Brain microvascular endothelial cell (primary cell): Measurements from ENCODE around the gene TMOD1.
"Not testable (repeated sequence)": the region's sequence is repeated elsewhere in the genome, so short reads cannot be mapped to it uniquely, and the experiment has no call there.

Source experiments
- DNase-seq: peaks from one replicate; pipeline ENCODE4 v3.0.0-alpha.2; 2020
- H3K27ac ChIP-seq: fragments of 250-450 bp; sonication (Bioruptor Pico); 2 replicates; pipeline ENCODE4 v1.5.1; 2020; ENCODE audit warnings: mild to moderate bottlenecking, moderate library complexity
- H3K27me3 ChIP-seq: fragments of 250-450 bp; sonication (Bioruptor Pico); replicated peaks from 2 replicates; pipeline ENCODE4 v1.5.1; 2020; ENCODE audit warnings: mild to moderate bottlenecking
- H3K36me3 ChIP-seq: fragments of 250-450 bp; sonication (Bioruptor Pico); replicated peaks from 2 replicates; pipeline ENCODE4 v1.5.1; 2020; ENCODE audit warnings: mild to moderate bottlenecking
- H3K4me3 ChIP-seq: 2 replicates; pipeline ENCODE4 v1.5.1; 2011; ENCODE audit warnings: low read depth, mild to moderate bottlenecking, control low read depth, low read length, moderate library complexity
- in situ Hi-C: cut with HindIII; loops from 2 replicates; pipeline ENCODE4 v1.10.0; 2017; ENCODE audit warnings: low sequenced_read_pairs, low pct_ligation_motif_present
- TF ChIP-seq, protein P1 (sequence below): IDR thresholded peaks from 2 replicates; pipeline ENCODE4 v1.5.1; 2011; ENCODE audit warnings: low read depth, mild to moderate bottlenecking, moderate library complexity, low read length, control low read depth, inconsistent platforms; ENCODE audit errors: missing control alignments

Gene TMOD1

DNA sequence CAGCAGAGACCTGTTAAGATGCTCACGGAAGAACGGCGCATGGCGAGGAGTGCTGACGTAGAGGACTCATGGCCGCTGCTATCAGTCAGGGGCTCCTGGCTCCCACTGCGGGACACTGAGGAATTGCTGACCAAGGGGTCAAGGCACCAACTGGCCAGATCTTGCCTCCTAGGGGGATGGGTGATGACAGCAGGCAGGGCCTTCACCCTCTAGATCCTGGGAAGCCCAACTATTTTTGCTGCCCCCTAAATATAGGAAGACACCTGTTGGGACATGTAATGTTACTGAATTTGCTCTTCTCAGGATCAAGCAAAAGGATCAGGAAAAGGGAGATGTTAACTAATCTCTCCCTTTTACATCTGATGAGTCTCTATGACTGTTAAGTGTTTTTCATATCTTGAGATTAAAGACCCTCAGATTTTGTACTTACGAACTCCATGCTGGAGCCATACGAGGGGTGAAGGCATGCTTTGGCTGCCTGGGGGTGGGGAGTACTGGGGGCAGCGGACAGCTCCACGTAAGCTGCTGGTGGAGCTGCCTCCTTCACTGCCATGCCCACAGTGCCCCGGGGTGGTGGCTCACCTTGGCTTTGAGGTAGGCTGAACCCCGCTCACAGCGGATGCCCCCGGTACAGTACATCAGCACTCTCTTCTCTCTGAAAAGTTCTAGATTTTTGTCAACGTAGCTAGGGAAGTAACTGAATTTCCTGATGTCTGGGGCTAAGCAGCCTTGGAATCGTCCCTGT, 103.6 kb downstream of the TMOD1 start:
- Histone ChIP-seq H3K27me3 (no peaks in the 10 kb centered on the region), H3K4me3 (no peak overlapping the region), H3K27ac (no peak overlapping the region), H3K36me3 (peaks cover 40% of the 10 kb centered on the region)
- TF ChIP-seq, protein P1, sequence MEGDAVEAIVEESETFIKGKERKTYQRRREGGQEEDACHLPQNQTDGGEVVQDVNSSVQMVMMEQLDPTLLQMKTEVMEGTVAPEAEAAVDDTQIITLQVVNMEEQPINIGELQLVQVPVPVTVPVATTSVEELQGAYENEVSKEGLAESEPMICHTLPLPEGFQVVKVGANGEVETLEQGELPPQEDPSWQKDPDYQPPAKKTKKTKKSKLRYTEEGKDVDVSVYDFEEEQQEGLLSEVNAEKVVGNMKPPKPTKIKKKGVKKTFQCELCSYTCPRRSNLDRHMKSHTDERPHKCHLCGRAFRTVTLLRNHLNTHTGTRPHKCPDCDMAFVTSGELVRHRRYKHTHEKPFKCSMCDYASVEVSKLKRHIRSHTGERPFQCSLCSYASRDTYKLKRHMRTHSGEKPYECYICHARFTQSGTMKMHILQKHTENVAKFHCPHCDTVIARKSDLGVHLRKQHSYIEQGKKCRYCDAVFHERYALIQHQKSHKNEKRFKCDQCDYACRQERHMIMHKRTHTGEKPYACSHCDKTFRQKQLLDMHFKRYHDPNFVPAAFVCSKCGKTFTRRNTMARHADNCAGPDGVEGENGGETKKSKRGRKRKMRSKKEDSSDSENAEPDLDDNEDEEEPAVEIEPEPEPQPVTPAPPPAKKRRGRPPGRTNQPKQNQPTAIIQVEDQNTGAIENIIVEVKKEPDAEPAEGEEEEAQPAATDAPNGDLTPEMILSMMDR, result no peak
- no peak for DNase-seq
- in situ Hi-C loops, result no loop called here

DNA sequence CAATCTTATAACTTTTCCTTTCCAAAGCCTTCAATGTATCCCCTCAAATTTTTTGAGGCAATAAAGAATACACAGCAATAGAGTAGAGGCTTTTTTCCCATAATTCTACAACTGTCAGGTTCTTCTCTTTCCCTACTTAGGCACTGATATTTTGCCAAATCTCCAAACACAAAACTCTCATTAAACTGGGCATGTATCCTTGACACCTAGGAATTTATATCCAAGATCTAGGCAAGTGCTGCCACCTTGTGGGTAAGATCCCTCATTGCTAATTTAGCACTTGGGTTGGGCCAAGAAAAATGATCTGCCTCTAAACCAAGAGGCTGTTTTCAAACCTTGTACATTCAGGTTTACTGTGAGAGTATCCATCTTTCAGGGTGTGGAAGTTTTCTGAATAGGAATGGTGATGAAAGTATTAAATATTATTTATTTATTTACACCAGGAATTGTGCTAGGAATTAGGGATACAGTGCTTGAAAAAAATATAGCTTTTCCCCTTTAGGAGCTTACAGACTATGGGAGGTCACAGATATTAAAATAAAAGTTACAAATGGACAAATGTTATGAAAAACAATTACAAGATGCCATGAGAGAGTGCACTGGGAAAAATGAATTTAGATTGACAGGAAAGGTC, 114.1 kb downstream of the TMOD1 start:
- Histone ChIP-seq H3K4me3 (no peak overlapping the region), H3K27ac (no peak overlapping the region), H3K36me3 (peaks cover 9% of the 10 kb centered on the region), H3K27me3 (no peaks in the 10 kb centered on the region)
- TF ChIP-seq, protein P1, result peak; percentile 82
- in situ Hi-C loops, result no loop called here
- peak; percentile 52 for DNase-seq

DNA sequence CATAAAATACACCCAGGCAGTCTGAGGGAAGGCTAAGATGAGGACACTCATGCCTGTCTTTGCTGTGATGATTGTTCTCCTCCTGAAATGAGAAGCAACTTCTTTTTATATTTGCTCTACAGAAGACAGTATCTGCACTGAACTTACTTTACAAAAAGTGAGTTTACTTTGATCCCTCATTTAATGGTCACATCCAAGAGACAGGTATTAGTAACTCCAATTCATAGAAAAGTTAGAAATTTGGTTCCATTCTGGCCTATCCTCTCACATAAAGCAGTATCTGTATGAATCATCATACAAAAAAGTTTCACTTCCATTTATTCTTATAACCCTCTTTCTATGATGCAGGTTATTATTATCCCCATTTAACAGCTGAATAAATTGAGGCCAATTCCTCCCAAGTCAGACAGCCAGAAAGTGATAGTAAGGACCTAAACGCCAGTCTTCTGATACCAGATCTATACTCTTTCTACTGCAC, 116.5 kb downstream of the TMOD1 start:
- peaks cover 7% of the 10 kb centered on the region for H3K36me3 ChIP-seq
- in situ Hi-C loops, result no loop called here
- H3K27me3 ChIP-seq, result no peaks in the 10 kb centered on the region
- H3K27ac ChIP-seq, result no peak overlapping the region
- TF ChIP-seq, protein P1, result no peak
- no peak overlapping the region for H3K4me3 ChIP-seq
- DNase-seq, result no peak

DNA sequence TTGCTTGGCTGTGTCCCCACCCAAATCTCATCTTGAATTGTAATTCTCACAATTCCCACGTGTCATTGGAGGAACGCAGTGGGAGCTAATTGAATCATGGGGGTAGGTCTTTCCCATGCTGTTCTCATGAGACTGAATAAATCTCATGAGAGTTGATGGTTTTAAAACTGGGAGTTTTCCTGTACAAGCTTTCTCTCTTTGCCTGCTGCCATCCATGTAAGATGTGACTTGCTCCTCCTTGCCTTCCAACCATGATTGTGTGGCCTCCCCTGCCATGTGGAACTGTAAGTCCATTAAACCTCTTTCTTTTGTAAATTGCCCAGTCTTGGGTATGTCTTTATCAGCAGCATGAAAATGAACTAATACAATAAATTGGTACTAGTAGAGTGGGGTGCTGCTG, 118.6 kb downstream of the TMOD1 start:
- H3K27ac ChIP-seq, H3K36me3 ChIP-seq, H3K4me3 ChIP-seq, in situ Hi-C loops, H3K27me3 ChIP-seq, DNase-seq: not testable (repeated sequence)

DNA sequence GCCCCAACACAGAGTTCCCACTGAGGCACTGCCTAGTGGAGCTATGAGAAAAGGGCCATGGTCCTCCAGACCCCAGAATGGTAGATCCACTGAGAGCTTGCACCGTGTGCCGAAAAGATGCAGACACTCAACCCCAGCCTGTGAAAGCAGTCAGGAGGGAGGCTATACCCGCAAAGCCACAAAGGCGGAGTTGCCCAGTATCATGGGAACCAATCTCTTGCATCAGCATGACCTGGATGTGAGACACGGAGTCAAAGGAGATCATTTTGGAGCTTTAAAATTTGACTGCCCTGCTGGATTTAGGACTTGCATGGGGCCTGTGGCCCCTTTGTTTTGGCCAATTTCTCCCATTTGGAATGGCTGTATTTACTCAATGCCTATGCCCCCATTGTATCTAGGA, 121.0 kb downstream of the TMOD1 start:
- DNase-seq, in situ Hi-C loops, H3K4me3 ChIP-seq, H3K27ac ChIP-seq, H3K27me3 ChIP-seq: not testable (repeated sequence)
- peaks cover 12% of the 10 kb centered on the region for H3K36me3 ChIP-seq

DNA sequence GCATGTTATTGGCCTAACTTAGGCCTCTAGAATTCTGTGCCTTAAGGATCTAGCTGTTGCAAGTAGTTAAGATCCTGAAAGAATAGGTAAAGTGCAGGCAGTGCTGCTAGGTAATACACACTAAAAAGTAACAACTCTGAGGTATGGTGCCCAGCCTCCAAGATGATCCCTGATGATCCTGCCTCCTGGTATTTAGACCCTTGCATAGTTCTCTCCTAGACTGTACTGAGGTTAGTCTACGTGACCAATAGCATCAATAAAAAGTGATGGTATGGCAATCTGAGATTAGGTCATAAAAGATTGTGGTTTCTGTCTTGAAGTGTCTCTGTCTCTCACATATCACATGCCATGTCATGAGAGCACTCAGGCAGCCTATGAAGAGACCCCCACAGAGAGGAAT, 122.5 kb downstream of the TMOD1 start:
- in situ Hi-C loops, result no loop called here
- no peak for DNase-seq
- H3K36me3 ChIP-seq, result peaks cover 12% of the 10 kb centered on the region

More for the DNA sequence above, 122.5 kb downstream of the TMOD1 start:
- TF ChIP-seq, protein P1, result no peak
- Histone ChIP-seq H3K4me3 (no peak overlapping the region), H3K27ac (no peak overlapping the region), H3K27me3 (no peaks in the 10 kb centered on the region)
